B cell (primary cell): ENCODE measurements around the gene MRPS34. TPM values are rescaled to one million over a fixed set of nuclear protein-coding genes. Genes with fewer than 3 reads are reported as not detected.

ENCODE experiments used
- ATAC-seq: fragments of 200-7000 bp; cut with Tn5 transposase; one replicate; pipeline ENCODE4 v1.10.0; 2021; ENCODE audit warnings: low read depth, mild to moderate bottlenecking, moderate number of reproducible peaks, moderate library complexity
- CTCF ChIA-PET: fragments of 350-600 bp; sonication (Branson Sonifier 250); formaldehyde crosslinking; loops from one replicate; lab custom pipeline; 2021; ENCODE audit warnings: antibody characterized with exemption, inconsistent platforms; lab: Charles Lee
- POLR2A ChIA-PET: fragments of 350-600 bp; sonication (Branson Sonifier 250); formaldehyde crosslinking; loops from one replicate; lab custom pipeline; 2021; ENCODE audit warnings: antibody characterized with exemption; lab: Charles Lee
- DNase-seq: peaks from one replicate; pipeline ENCODE4 v3.0.0; 2013
- H2AFZ ChIP-seq: 2 replicates; pipeline ENCODE4 v1.6.1; 2012; ENCODE audit warnings: mild to moderate bottlenecking, low read depth, low read length; ENCODE audit not compliant: insufficient read depth, poor library complexity, severe bottlenecking
- H3K27ac ChIP-seq, 2 donors: 1 replicate in 1 of 2; 2 replicates in 1 of 2; pipeline ENCODE4 v1.5.1; 2012 to 2013; ENCODE audit warnings: low read length in 2 of 2, mild to moderate bottlenecking in 2 of 2, moderate library complexity in 1 of 2
- H3K27me3 ChIP-seq, 4 experiments: fragments of 200-600 bp in 1 of 4; sonication (generic) in 1 of 4; replicated peaks in 1 of 4; 1 replicate in 2 of 4; 2 replicates in 2 of 4; pipeline versions ENCODE4 v1.6.1 to v1.7.0; 2013 to 2016; ENCODE audit warnings: low read length in 3 of 4, mild to moderate bottlenecking in 2 of 4, mixed read lengths in 1 of 4, moderate library complexity in 1 of 4; ENCODE audit not compliant: insufficient read depth in 4 of 4, control insufficient read depth in 3 of 4; ENCODE audit errors: control extremely low read depth in 1 of 4
- H3K36me3 ChIP-seq, 2 experiments: replicated peaks in 1 of 2; 1 replicate in 1 of 2; 2 replicates in 1 of 2; pipeline versions ENCODE4 v1.6.1 to v1.7.1; 2013; ENCODE audit warnings: low read length in 1 of 2; ENCODE audit not compliant: insufficient read depth in 2 of 2, control insufficient read depth in 1 of 2; ENCODE audit errors: control extremely low read depth in 1 of 2, extremely low read depth in 1 of 2
- H3K4me1 ChIP-seq, 2 donors: fragments of 200-600 bp in 1 of 2; sonication (generic) in 1 of 2; 1 replicate in 1 of 2; 2 replicates in 1 of 2; pipeline versions ENCODE4 v1.5.1 to v1.6.1; 2013 to 2017; ENCODE audit warnings: low read length in 2 of 2; ENCODE audit not compliant: control insufficient read depth in 2 of 2, insufficient read depth in 2 of 2
- H3K4me2 ChIP-seq: replicated peaks from 2 replicates; pipeline ENCODE3; 2012; ENCODE audit warnings: mild to moderate bottlenecking, low read depth, low read length; ENCODE audit not compliant: poor library complexity, severe bottlenecking
- H3K4me3 ChIP-seq, 5 experiments: fragments of 200-600 bp in 1 of 5; sonication (generic) in 1 of 5; 1 replicate in 3 of 5; 2 replicates in 2 of 5; pipeline versions ENCODE4 v1.5.1 to v1.7.0; 2011 to 2016; ENCODE audit warnings: low read length in 4 of 5, mild to moderate bottlenecking in 4 of 5, low read depth in 2 of 5, control low read depth in 1 of 5, moderate library complexity in 1 of 5; ENCODE audit not compliant: insufficient read depth in 1 of 5; ENCODE audit errors: control extremely low read depth in 1 of 5, extremely low read depth in 1 of 5
- H3K79me2 ChIP-seq: fragments of 200-600 bp; sonication (generic); one replicate; pipeline ENCODE4 v1.6.0; 2016; ENCODE audit warnings: low read length; ENCODE audit not compliant: control insufficient read depth, insufficient read depth
- H3K9ac ChIP-seq: fragments of 200-600 bp; sonication (generic); 2 replicates; pipeline ENCODE4 v1.6.1; 2017; ENCODE audit warnings: mild to moderate bottlenecking, low read length, moderate library complexity
- H3K9me3 ChIP-seq, 3 donors: one replicate each; pipeline versions ENCODE4 v1.6.1 to v1.7.1; 2013; ENCODE audit warnings: low read length in 2 of 3; ENCODE audit not compliant: control insufficient read depth in 2 of 3, insufficient read depth in 1 of 3; ENCODE audit errors: control extremely low read depth in 1 of 3
- H4K20me1 ChIP-seq: 2 replicates; pipeline ENCODE4 v1.6.0; 2012; ENCODE audit warnings: mild to moderate bottlenecking, low read length; ENCODE audit not compliant: insufficient read depth, control insufficient read depth, poor library complexity, severe bottlenecking
- H3K27ac Mint-ChIP-seq: one replicate; pipeline ENCODE4 v1.8.0; 2021; ENCODE audit warnings: mixed read lengths
- H3K27me3 Mint-ChIP-seq: one replicate; pipeline ENCODE4 v1.8.0; 2021; ENCODE audit warnings: mixed read lengths
- H3K4me1 Mint-ChIP-seq: one replicate; pipeline ENCODE4 v1.8.0; 2021; ENCODE audit warnings: mixed read lengths
- H3K4me3 Mint-ChIP-seq: one replicate; pipeline ENCODE4 v1.8.0; 2021; ENCODE audit warnings: mixed read lengths
- H3K9me3 Mint-ChIP-seq: one replicate; pipeline ENCODE4 v1.8.0; 2022; ENCODE audit warnings: mixed read lengths; ENCODE audit not compliant: insufficient read depth
- EZH2 ChIP-seq: IDR thresholded peaks from 2 replicates; pipeline ENCODE4 v1.6.1; 2012; ENCODE audit warnings: borderline replicate concordance, low read depth, mild to moderate bottlenecking, moderate library complexity, low read length; ENCODE audit not compliant: insufficient read depth, poor library complexity, severe bottlenecking
- WGBS: methylation state at CpG from one replicate; pipeline ENCODE4 v1.1.5; 2013; ENCODE audit warnings: missing lambda C conversion rate; ENCODE audit not compliant: insufficient coverage; 5-methylcytosine and 5-hydroxymethylcytosine counted together
- intact Hi-C: fragments of 100-400 bp; cut with micrococcal nuclease; formaldehyde crosslinking; loops from one replicate; pipeline ENCODE4 v1.10.0; 2022
- polyA plus RNA-seq: library from polyadenylated mRNA; depleted of rRNA; stranded (reverse); fragments of >200 nt; gene quantifications from 2 replicates; pipeline ENCODE4 v1.2.3, GENCODE V29; 2012
- total RNA-seq, 2 donors: library from RNA; stranded (reverse); fragments of 120-200 nt in 1 of 2; gene quantifications; 1 replicate in 1 of 2; 2 replicates in 1 of 2; pipeline versions ENCODE4 v1.2.3 to v1.2.4, GENCODE V29; 2013 to 2022
- TF ChIP-seq, protein P1 (sequence below): fragments of 200-600 bp; IDR thresholded peaks from one replicate; pipeline ENCODE4 v1.8.0; 2022; ENCODE audit warnings: antibody characterized with exemption, mild to moderate bottlenecking

Gene MRPS34
- total and polyA plus RNA-seq, 2 donors (not counting 1 experiment from before 2014, with no cell fraction given): 44.6 to 55.2 TPM

DNA sequence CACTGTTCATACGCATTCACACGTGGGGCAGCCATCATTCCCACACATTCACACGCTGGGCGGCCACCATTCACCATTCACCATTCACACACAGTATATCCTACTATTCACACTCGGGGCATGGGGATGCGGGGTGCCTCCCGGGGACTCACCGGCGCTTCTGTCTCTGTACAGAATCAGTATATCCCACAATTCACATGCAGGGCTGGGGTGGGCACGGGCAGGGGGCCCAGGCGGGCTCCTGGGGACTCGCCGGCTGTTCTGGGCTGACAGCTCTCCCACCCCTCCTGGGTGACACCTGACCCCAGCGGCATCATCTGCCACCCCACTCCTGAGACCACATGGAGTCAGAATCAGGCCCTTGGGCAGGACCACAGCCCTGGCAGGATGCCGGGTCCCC lies 11.2 kb downstream of the MRPS34 start:
- intact Hi-C loops: no loop called here
- CTCF ChIA-PET: no interaction called here
- POLR2A ChIA-PET: no interaction called here
- H3K9me3 Mint-ChIP-seq: no peaks in the 10 kb centered on the region
- H3K27ac ChIP-seq: no peak overlapping the region
- H2AFZ ChIP-seq: no peak overlapping the region
- no peak overlapping the region for H3K9ac ChIP-seq
- H4K20me1 ChIP-seq: peaks cover 4% of the 10 kb centered on the region
- H3K36me3 ChIP-seq: peaks cover 0 to 71% of the 10 kb centered on the region in 2 experiments
- H3K79me2 ChIP-seq: no peaks in the 10 kb centered on the region
- no peaks in the 10 kb centered on the region for H3K4me1 ChIP-seq
- H3K27me3 ChIP-seq: no peaks in the 10 kb centered on the region
- no peak overlapping the region for H3K4me2 ChIP-seq
- H3K9me3 ChIP-seq: peaks cover 0 to 4% (median 0%) of the 10 kb centered on the region in 3 donors
- DNase-seq (no peak), ATAC-seq (no peak)
- WGBS: 97% methylated on average over 13 of the region's 15 CpGs
- TF ChIP-seq, protein P1, sequence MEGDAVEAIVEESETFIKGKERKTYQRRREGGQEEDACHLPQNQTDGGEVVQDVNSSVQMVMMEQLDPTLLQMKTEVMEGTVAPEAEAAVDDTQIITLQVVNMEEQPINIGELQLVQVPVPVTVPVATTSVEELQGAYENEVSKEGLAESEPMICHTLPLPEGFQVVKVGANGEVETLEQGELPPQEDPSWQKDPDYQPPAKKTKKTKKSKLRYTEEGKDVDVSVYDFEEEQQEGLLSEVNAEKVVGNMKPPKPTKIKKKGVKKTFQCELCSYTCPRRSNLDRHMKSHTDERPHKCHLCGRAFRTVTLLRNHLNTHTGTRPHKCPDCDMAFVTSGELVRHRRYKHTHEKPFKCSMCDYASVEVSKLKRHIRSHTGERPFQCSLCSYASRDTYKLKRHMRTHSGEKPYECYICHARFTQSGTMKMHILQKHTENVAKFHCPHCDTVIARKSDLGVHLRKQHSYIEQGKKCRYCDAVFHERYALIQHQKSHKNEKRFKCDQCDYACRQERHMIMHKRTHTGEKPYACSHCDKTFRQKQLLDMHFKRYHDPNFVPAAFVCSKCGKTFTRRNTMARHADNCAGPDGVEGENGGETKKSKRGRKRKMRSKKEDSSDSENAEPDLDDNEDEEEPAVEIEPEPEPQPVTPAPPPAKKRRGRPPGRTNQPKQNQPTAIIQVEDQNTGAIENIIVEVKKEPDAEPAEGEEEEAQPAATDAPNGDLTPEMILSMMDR: no peak
- TF ChIP-seq EZH2: no peak
- H3K27me3 Mint-ChIP-seq: no peaks in the 10 kb centered on the region
- no peak overlapping the region for H3K27ac Mint-ChIP-seq
- no peak overlapping the region for H3K4me3 ChIP-seq
- no peak overlapping the region for H3K4me3 Mint-ChIP-seq
- H3K4me1 Mint-ChIP-seq: no peaks in the 10 kb centered on the region

DNA sequence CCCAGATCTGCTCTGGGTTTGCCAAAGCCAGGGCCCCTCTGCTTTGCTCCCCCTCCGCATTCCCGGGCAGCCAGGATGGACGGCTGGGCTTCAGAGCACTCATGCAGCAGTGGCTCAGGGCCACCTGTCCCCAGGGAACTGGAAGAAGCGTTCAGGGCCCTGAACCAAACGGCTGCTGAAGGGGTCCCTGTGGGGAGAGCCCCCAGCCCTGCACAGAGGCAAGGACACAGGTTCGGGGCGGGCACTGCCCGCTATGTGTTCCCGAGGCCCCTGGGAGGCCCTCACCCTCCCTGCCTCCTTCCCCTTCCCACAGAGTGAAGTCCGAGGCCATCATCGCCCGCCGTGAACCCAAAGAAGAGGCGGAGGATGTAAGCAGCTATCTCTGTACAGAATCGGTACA lies 12.0 kb downstream of the MRPS34 start:
- no peak for ATAC-seq
- H3K4me3 ChIP-seq: no peak overlapping the region
- no peaks in the 10 kb centered on the region for H3K27me3 Mint-ChIP-seq
- H3K27ac ChIP-seq: no peak overlapping the region
- H3K9me3 ChIP-seq: peaks cover 0 to 4% (median 0%) of the 10 kb centered on the region in 3 donors
- no peaks in the 10 kb centered on the region for H3K79me2 ChIP-seq
- H3K27me3 ChIP-seq: no peaks in the 10 kb centered on the region
- no peaks in the 10 kb centered on the region for H3K4me1 ChIP-seq
- H4K20me1 ChIP-seq: peaks cover 7% of the 10 kb centered on the region
- WGBS: 99% methylated on average over 15 of the region's 15 CpGs
- CTCF ChIA-PET: no interaction called here
- no peak overlapping the region for H3K4me3 Mint-ChIP-seq
- no peaks in the 10 kb centered on the region for H3K9me3 Mint-ChIP-seq
- POLR2A ChIA-PET: interaction anchor here (0.6 to 0.8 kb wide), 2 partner anchors 9 to 49 kb away, joined by 3 to 9 read pairs; no protein-coding TSS in a partner anchor
- H3K4me1 Mint-ChIP-seq: no peaks in the 10 kb centered on the region
- H3K9ac ChIP-seq: no peak overlapping the region
- H3K27ac Mint-ChIP-seq: no peak overlapping the region
- TF ChIP-seq EZH2: no peak
- TF ChIP-seq, protein P1: no peak
- no peak for DNase-seq
- intact Hi-C loops: no loop called here
- H3K36me3 ChIP-seq: peaks cover 0 to 65% of the 10 kb centered on the region in 2 experiments
- H2AFZ ChIP-seq: no peak overlapping the region
- no peak overlapping the region for H3K4me2 ChIP-seq
